Nephron progenitor cell (in vitro differentiated cells): ENCODE data around the gene RGS17.

ENCODE experiments used
- DNase-seq: peaks from one replicate; pipeline ENCODE4 v3.0.0; 2021
- H3K27ac Mint-ChIP-seq: 2 replicates; pipeline ENCODE4 v1.8.0; 2021; ENCODE audit warnings: mild to moderate bottlenecking, moderate library complexity, mixed read lengths
- H3K27me3 Mint-ChIP-seq: 2 replicates; pipeline ENCODE4 v1.8.0; 2021; ENCODE audit warnings: mild to moderate bottlenecking, low read depth, mixed read lengths; ENCODE audit not compliant: poor library complexity
- H3K36me3 Mint-ChIP-seq: 2 replicates; pipeline ENCODE4 v1.8.0; 2021; ENCODE audit warnings: low read depth, mixed read lengths
- H3K4me1 Mint-ChIP-seq: 2 replicates; pipeline ENCODE4 v1.8.0; 2021; ENCODE audit warnings: mixed read lengths
- H3K4me3 Mint-ChIP-seq: 2 replicates; pipeline ENCODE4 v1.8.0; 2021; ENCODE audit warnings: mild to moderate bottlenecking, moderate library complexity, mixed read lengths
- H3K9me3 Mint-ChIP-seq: 2 replicates; pipeline ENCODE4 v1.8.0; 2021; ENCODE audit warnings: mild to moderate bottlenecking, moderate library complexity, mixed read lengths
- CTCF ChIP-seq: fragments of 200-600 bp; sonication (generic); IDR thresholded peaks from 2 replicates; pipeline ENCODE4 v1.5.0; 2021; ENCODE audit warnings: antibody characterized with exemption

RGS17 gene

GRCh38 chr6:153048631-153049030 lies 82.5 kb downstream of the RGS17 start:
- no peak for TF ChIP-seq CTCF
- H3K27me3 Mint-ChIP-seq, result peaks cover 3% of the 10 kb centered on the region
- H3K36me3 Mint-ChIP-seq, result no peaks in the 10 kb centered on the region
- H3K9me3 Mint-ChIP-seq, result peaks cover 5% of the 10 kb centered on the region
- DNase-seq, result no peak
- no peak overlapping the region for H3K27ac Mint-ChIP-seq
- H3K4me3 Mint-ChIP-seq, result no peak overlapping the region
- no peaks in the 10 kb centered on the region for H3K4me1 Mint-ChIP-seq

- Mint-ChIP-seq H3K4me1 (no peaks in the 10 kb centered on the region), H3K9me3 (peaks cover 5% of the 10 kb centered on the region), H3K27ac (no peak overlapping the region), H3K36me3 (no peaks in the 10 kb centered on the region), H3K4me3 (no peak overlapping the region), H3K27me3 (peaks cover 5% of the 10 kb centered on the region)
- DNase-seq, result no peak
- TF ChIP-seq CTCF, result no peak
Observed at GRCh38 chr6:153047386-153047785, 83.7 kb downstream of the RGS17 start.

GRCh38 chr6:153045271-153045670 lies 85.8 kb downstream of the RGS17 start:
- DNase-seq, result no peak
- H3K36me3 Mint-ChIP-seq, result no peaks in the 10 kb centered on the region
- no peaks in the 10 kb centered on the region for H3K4me1 Mint-ChIP-seq
- H3K27me3 Mint-ChIP-seq, result peaks cover 2% of the 10 kb centered on the region
- H3K4me3 Mint-ChIP-seq, result no peak overlapping the region
- no peaks in the 10 kb centered on the region for H3K9me3 Mint-ChIP-seq
- H3K27ac Mint-ChIP-seq, result no peak overlapping the region
- TF ChIP-seq CTCF, result no peak

GRCh38 chr6:153044295-153044694 lies 86.8 kb downstream of the RGS17 start:
- no peaks in the 10 kb centered on the region for H3K9me3 Mint-ChIP-seq
- no peak for TF ChIP-seq CTCF
- H3K4me1 Mint-ChIP-seq, result no peaks in the 10 kb centered on the region

GRCh38 chr6:153043719-153044118 lies 87.4 kb downstream of the RGS17 start:
- no peaks in the 10 kb centered on the region for H3K36me3 Mint-ChIP-seq
- H3K4me1 Mint-ChIP-seq, result no peaks in the 10 kb centered on the region
- no peak for TF ChIP-seq CTCF
- DNase-seq, result no peak
- no peaks in the 10 kb centered on the region for H3K9me3 Mint-ChIP-seq
- no peak overlapping the region for H3K4me3 Mint-ChIP-seq
- H3K27me3 Mint-ChIP-seq, result peaks cover 2% of the 10 kb centered on the region
- H3K27ac Mint-ChIP-seq, result no peak overlapping the region

More at GRCh38 chr6:153044295-153044694, 86.8 kb downstream of the RGS17 start:
- Mint-ChIP-seq H3K4me3 (no peak overlapping the region), H3K36me3 (no peaks in the 10 kb centered on the region), H3K27me3 (peaks cover 2% of the 10 kb centered on the region), H3K27ac (no peak overlapping the region)
- no peak for DNase-seq

GRCh38 chr6:153038378-153039057 lies 92.6 kb downstream of the RGS17 start:
- no peak for TF ChIP-seq CTCF
- H3K27me3 Mint-ChIP-seq, result peaks cover 6% of the 10 kb centered on the region
- H3K4me1 Mint-ChIP-seq, result no peaks in the 10 kb centered on the region
- H3K9me3 Mint-ChIP-seq, result no peaks in the 10 kb centered on the region
- no peak overlapping the region for H3K4me3 Mint-ChIP-seq
- H3K27ac Mint-ChIP-seq, result no peak overlapping the region
- no peaks in the 10 kb centered on the region for H3K36me3 Mint-ChIP-seq
- no peak for DNase-seq
